ENCODE results near the gene CACNA1B. TPM values are rescaled to one million over a fixed set of nuclear protein-coding genes. Genes with fewer than 3 reads are reported as not detected.

Gene CACNA1B
- total and polyA plus RNA-seq, 8 donors, result 0.03 to 2.2 (median 0.51) TPM; not detected in 2

DNA sequence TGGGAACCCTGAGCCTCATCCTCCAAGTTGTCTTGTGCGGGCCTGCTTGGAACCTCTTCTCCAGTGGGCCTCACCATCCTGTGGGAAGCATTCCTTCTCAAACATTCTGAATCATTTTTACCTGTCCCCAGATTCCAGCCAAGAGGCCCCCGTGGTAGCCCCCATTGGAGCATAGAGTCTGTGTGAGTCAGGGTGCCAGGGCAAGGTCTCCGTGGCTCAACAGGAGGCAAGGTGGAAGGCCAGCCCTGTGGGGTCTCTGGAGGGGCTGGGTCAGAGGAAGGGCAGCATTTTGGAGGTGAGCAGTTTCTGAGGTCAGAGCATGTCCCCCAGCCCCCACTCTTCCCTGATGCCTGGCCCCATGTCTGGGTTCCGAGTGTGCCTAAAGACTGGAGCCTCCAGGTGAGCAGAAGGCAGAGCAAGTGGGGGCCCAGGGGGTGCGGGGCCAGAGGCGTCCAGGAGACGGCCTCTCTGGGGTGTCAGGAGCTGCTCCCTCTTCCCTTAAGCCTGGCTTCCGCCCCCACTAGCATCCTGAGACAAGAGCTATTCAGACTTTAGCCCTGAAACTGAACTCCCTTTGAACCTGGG, 2.1 kb downstream of the CACNA1B start:
- Histone ChIP-seq H3K4me3 (no peak overlapping the region), H3K4me1 (peaks cover 5 to 17% (median 9%) of the 10 kb centered on the region in 4 donors), H3K27me3 (peaks cover 16 to 74% (median 54%) of the 10 kb centered on the region in 3 donors), H3K9me3 (peaks cover 0 to 17% (median 6%) of the 10 kb centered on the region in 4 donors), H3K27ac (no peak overlapping the region), H3K36me3 (no peaks in the 10 kb centered on the region)
- intact Hi-C loops (cut with DNase I; ENCODE audit: low total_unique reads), result no loop called here
- 82 to 93% (median 88%) methylated on average over 6 to 8 of the region's 8 CpGs for WGBS, 5 donors
- DNase-seq, result no peak
- TF ChIP-seq POLR2A (IDR thresholded peaks at IDR 0.05), result no peak
- TF ChIP-seq, protein P1, sequence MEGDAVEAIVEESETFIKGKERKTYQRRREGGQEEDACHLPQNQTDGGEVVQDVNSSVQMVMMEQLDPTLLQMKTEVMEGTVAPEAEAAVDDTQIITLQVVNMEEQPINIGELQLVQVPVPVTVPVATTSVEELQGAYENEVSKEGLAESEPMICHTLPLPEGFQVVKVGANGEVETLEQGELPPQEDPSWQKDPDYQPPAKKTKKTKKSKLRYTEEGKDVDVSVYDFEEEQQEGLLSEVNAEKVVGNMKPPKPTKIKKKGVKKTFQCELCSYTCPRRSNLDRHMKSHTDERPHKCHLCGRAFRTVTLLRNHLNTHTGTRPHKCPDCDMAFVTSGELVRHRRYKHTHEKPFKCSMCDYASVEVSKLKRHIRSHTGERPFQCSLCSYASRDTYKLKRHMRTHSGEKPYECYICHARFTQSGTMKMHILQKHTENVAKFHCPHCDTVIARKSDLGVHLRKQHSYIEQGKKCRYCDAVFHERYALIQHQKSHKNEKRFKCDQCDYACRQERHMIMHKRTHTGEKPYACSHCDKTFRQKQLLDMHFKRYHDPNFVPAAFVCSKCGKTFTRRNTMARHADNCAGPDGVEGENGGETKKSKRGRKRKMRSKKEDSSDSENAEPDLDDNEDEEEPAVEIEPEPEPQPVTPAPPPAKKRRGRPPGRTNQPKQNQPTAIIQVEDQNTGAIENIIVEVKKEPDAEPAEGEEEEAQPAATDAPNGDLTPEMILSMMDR (IDR thresholded peaks at IDR 0.05), result no peak
- TF ChIP-seq POLR2AphosphoS5 (IDR thresholded peaks at IDR 0.05), result no peak
- no peak for TF ChIP-seq EP300 (IDR thresholded peaks at IDR 0.05)

DNA sequence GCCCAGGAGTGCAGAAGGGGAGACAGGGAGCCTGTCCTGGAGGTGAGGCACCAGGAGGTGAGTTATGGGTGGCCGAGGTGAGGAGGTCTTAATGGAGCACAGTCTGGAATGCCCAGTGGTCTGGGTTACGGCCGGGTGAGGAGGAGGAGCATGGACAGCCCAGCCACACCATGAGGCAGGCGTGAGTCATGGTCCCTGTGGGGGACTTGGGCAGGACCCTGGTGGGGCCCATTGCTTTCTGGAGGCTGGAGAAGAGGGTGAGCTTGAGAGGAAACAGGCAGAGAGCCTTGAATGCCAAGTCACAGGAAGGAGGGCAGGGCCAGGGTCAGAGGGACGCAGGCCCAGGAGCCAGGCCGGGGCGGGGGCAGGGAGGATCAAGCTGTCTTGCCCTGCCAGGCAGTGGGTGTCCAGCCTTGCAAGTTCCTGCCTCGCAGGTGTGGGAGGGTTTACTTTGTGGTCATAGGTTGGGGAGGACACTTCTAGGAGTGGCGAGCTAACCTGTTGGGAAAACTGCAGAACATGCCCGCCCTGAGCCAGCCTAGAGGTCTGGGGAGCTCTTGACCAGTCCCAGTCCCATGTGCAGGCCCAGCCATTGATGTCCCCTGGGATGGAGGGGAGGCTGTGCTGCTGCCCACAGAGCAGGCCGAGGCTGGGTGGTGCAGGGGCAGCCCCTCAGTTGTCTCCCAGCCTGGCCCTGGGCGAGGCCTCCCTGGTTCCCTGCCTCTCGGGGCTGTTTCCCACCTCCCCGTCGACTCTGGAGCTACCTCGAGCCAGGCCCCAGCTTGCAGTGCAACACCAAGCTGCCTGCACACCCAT, 2.8 kb downstream of the CACNA1B start:
- Histone ChIP-seq H3K27ac (no peak overlapping the region), H3K4me3 (no peak overlapping the region), H3K36me3 (no peaks in the 10 kb centered on the region), H3K4me1 (peaks cover 5 to 17% (median 9%) of the 10 kb centered on the region in 4 donors), H3K27me3 (peaks cover 16 to 66% (median 49%) of the 10 kb centered on the region in 3 donors), H3K9me3 (peaks cover 0 to 17% (median 6%) of the 10 kb centered on the region in 4 donors)
- TF ChIP-seq, protein P1 (IDR thresholded peaks at IDR 0.05), result no peak
- TF ChIP-seq POLR2A (IDR thresholded peaks at IDR 0.05), result no peak
- TF ChIP-seq EP300 (IDR thresholded peaks at IDR 0.05), result no peak
- TF ChIP-seq POLR2AphosphoS5 (IDR thresholded peaks at IDR 0.05), result no peak
- intact Hi-C loops (cut with DNase I; ENCODE audit: low total_unique reads), result no loop called here
- WGBS, 5 donors, result 75 to 82% (median 78%) methylated on average over 14 to 16 of the region's 16 CpGs
- DNase-seq, result no peak

DNA sequence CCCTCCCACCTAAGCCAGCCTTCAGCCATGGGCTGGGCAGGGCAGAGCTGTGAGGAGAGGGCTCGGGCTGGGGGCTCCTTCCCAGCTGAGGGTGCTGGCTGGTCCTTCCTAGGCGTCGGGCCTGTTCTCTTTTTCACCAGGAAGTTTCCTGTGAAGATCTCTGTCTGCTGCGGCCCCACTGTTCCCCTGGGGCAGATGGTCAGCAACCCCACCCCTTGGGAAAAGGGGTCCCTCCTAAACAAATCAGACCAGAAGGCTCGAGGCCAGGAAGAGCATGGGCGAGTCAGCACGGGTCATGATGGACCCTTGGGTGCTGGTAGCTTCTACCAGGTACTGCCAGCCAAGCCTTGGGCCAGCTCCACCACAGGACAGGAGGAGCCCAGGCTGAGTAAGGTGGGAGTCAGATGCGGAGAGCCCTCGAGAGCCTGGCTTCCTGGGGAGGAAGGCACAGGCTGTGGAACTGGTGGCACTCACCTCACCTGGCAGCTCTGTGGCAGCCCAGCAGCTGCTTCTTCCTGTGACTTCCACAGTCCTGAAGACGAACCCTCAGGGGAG, 3.5 kb downstream of the CACNA1B start:
- peaks cover 5 to 17% (median 9%) of the 10 kb centered on the region in 4 donors for H3K4me1 ChIP-seq
- TF ChIP-seq POLR2AphosphoS5 (IDR thresholded peaks at IDR 0.05) (no peak), EP300 (IDR thresholded peaks at IDR 0.05) (no peak)
- TF ChIP-seq, protein P1 (IDR thresholded peaks at IDR 0.05), result no peak
- H3K27me3 ChIP-seq, result peaks cover 16 to 60% (median 44%) of the 10 kb centered on the region in 3 donors
- intact Hi-C loops (cut with DNase I; ENCODE audit: low total_unique reads), result no loop called here
- H3K9me3 ChIP-seq, result peaks cover 0 to 17% (median 6%) of the 10 kb centered on the region in 4 donors
- DNase-seq, result no peak
- H3K36me3 ChIP-seq, result no peaks in the 10 kb centered on the region
- H3K4me3 ChIP-seq, result no peak overlapping the region
- H3K27ac ChIP-seq, result no peak overlapping the region
- 65 to 84% (median 78%) methylated on average over 6 to 10 of the region's 10 CpGs for WGBS, 5 donors
